Measurements from ENCODE around the gene FAM13A. TPM values are rescaled to one million over a fixed set of nuclear protein-coding genes. Genes with fewer than 3 reads are reported as not detected.

The FAM13A gene
- total and polyA plus RNA-seq, 9 of the 15 experiments (the other 6 are each of a cell fraction or from before 2014, with no cell fraction given) = 11.3 to 23.3 (median 14.7) TPM

DNA sequence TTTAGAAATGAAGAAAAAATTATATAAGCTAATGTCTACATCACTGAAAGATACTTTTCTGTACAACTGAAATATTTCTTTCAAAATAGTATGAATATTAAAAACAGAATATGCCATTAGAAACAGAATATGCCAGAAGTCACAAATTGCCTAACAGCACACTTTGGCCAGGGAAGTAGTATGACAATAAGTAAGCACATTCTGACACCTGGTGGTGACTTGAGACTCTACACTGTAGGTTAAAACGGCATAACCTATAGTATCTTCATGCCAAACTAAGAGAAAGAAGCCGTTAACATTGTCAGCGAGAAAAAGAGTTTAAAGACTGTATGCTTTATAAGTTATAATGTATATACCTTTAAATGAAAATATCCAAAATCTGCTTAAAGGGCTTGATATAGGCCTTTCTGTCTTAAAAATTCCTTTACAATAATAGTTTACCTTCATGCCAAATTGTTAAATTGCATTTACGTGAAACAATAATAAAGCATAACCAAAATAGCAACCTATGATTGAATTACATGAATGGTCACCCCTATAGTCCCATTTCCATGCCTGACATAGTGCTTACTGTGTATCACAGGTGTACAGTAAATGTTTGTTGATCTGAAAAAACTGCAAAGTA is 32.8 kb downstream of the FAM13A start (continued):
- TF ChIP-seq, protein P1, sequence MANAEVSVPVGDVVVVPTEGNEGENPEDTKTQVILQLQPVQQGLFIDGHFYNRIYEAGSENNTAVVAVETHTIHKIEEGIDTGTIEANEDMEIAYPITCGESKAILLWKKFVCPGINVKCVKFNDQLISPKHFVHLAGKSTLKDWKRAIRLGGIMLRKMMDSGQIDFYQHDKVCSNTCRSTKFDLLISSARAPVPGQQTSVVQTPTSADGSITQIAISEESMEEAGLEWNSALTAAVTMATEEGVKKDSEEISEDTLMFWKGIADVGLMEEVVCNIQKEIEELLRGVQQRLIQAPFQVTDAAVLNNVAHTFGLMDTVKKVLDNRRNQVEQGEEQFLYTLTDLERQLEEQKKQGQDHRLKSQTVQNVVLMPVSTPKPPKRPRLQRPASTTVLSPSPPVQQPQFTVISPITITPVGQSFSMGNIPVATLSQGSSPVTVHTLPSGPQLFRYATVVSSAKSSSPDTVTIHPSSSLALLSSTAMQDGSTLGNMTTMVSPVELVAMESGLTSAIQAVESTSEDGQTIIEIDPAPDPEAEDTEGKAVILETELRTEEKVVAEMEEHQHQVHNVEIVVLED (CRISPR knock-in tag; IDR thresholded peaks at IDR 0.05) = no peak
- TF ChIP-seq MEIS2 (IDR thresholded peaks at IDR 0.05; ENCODE audit: partially characterized antibody) = no peak
- TF ChIP-seq, protein P2, sequence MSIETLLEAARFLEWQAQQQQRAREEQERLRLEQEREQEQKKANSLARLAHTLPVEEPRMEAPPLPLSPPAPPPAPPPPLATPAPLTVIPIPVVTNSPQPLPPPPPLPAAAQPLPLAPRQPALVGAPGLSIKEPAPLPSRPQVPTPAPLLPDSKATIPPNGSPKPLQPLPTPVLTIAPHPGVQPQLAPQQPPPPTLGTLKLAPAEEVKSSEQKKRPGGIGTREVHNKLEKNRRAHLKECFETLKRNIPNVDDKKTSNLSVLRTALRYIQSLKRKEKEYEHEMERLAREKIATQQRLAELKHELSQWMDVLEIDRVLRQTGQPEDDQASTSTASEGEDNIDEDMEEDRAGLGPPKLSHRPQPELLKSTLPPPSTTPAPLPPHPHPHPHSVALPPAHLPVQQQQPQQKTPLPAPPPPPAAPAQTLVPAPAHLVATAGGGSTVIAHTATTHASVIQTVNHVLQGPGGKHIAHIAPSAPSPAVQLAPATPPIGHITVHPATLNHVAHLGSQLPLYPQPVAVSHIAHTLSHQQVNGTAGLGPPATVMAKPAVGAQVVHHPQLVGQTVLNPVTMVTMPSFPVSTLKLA (conservative IDR thresholded peaks at IDR 0.05) = 0 out of 4 replicates have a peak, but pooled peaks of 1 of the 2 experiments have one; percentile 17
- no peak for TF ChIP-seq ZNF584 (CRISPR knock-in tag; IDR thresholded peaks at IDR 0.05; ENCODE audit: low read depth)
- peak; percentile 95 to 96 for TF ChIP-seq RAD21 (CRISPR knock-in tag; conservative IDR thresholded peaks at IDR 0.05 in 1 of 2, IDR thresholded peaks at IDR 0.05 in 1 of 2)
- TF ChIP-seq TARDBP (IDR thresholded peaks at IDR 0.05) = no peak
- no peak for TF ChIP-seq MYBL2 (IDR thresholded peaks at IDR 0.05; ENCODE audit: low read depth)
- no peak for TF ChIP-seq MYBL2 (CRISPR knock-in tag; IDR thresholded peaks at IDR 0.05; ENCODE audit: borderline replicate concordance)
- no peak for TF ChIP-seq ZNF41 (CRISPR knock-in tag; conservative IDR thresholded peaks at IDR 0.05)
- TF ChIP-seq MYC (IDR thresholded peaks at IDR 0.05; ENCODE audit: low read depth, low read length) = no peak
- TF ChIP-seq MYC (CRISPR knock-in tag; IDR thresholded peaks at IDR 0.05; ENCODE audit: borderline replicate concordance, low read depth) = no peak
- no peak for TF ChIP-seq BRCA1 (IDR thresholded peaks at IDR 0.05)
- TF ChIP-seq BRCA1 (CRISPR knock-in tag; IDR thresholded peaks at IDR 0.05) = no peak
- no peak for TF ChIP-seq CBFA2T3 (IDR thresholded peaks at IDR 0.05)
- TF ChIP-seq, protein P3, sequence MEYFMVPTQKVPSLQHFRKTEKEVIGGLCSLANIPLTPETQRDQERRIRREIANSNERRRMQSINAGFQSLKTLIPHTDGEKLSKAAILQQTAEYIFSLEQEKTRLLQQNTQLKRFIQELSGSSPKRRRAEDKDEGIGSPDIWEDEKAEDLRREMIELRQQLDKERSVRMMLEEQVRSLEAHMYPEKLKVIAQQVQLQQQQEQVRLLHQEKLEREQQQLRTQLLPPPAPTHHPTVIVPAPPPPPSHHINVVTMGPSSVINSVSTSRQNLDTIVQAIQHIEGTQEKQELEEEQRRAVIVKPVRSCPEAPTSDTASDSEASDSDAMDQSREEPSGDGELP (CRISPR knock-in tag; IDR thresholded peaks at IDR 0.05; ENCODE audit: borderline replicate concordance) = no peak
- 0 out of 2 replicates have a peak, but pooled peaks have one; percentile 20 for TF ChIP-seq EP400 (IDR thresholded peaks at IDR 0.05)
- TF ChIP-seq ETV1 (tag; conservative IDR thresholded peaks at IDR 0.05; ENCODE audit: low read depth) = no peak
- 0 out of 2 replicates have a peak, but pooled peaks have one; percentile 6 for TF ChIP-seq BHLHE40 (IDR thresholded peaks at IDR 0.05; ENCODE audit: low read length)
- TF ChIP-seq, protein P4, sequence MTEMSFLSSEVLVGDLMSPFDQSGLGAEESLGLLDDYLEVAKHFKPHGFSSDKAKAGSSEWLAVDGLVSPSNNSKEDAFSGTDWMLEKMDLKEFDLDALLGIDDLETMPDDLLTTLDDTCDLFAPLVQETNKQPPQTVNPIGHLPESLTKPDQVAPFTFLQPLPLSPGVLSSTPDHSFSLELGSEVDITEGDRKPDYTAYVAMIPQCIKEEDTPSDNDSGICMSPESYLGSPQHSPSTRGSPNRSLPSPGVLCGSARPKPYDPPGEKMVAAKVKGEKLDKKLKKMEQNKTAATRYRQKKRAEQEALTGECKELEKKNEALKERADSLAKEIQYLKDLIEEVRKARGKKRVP (CRISPR knock-in tag; IDR thresholded peaks at IDR 0.05) = no peak
- TF ChIP-seq GTF2A2 (tag; IDR thresholded peaks at IDR 0.05) = no peak
- no peak for TF ChIP-seq ZNF57 (CRISPR knock-in tag; IDR thresholded peaks at IDR 0.05)
- TF ChIP-seq MECOM (CRISPR knock-in tag; IDR thresholded peaks at IDR 0.05) = no peak
- no peak for TF ChIP-seq CBFB (CRISPR knock-in tag; IDR thresholded peaks at IDR 0.05)
- 0 out of 2 replicates have a peak, but pooled peaks have one; percentile 7 for TF ChIP-seq JUN (IDR thresholded peaks at IDR 0.05; ENCODE audit: borderline replicate concordance, low read depth, low read length)
- TF ChIP-seq JUN (CRISPR knock-in tag; IDR thresholded peaks at IDR 0.05; ENCODE audit: borderline replicate concordance) = no peak
- TF ChIP-seq SAFB (IDR thresholded peaks at IDR 0.05; ENCODE audit: borderline replicate concordance, low read depth, low read length) = no peak

All from K562 (cell line).